Natural killer cell (primary cell): Measurements from ENCODE around the gene GSTP1. TPM values are rescaled to one million over a fixed set of nuclear protein-coding genes. Genes with fewer than 3 reads are reported as not detected.

Experiments used
- ATAC-seq, 3 donors: fragments of 150-1000 bp in 2 of 3; fragments of 200-7000 bp in 1 of 3; cut with Tn5 transposase; 1 replicate in 1 of 3; 2 replicates in 2 of 3; pipeline ENCODE4 v1.10.0; 2021; ENCODE audit warnings: mild to moderate bottlenecking in 2 of 3, moderate library complexity in 2 of 3
- DNase-seq, 2 donors: peaks; one replicate each; pipeline versions ENCODE4 v3.0.0 to v3.0.0-alpha.2; 2013 to 2021; ENCODE audit warnings: mixed read lengths in 1 of 2
- H3K27ac ChIP-seq: one replicate; pipeline ENCODE4 v1.5.1; 2013; ENCODE audit warnings: mild to moderate bottlenecking, low read length
- H3K27me3 ChIP-seq: one replicate; pipeline ENCODE4 v1.6.1; 2013; ENCODE audit warnings: low read length; ENCODE audit not compliant: control insufficient read depth, insufficient read depth
- H3K36me3 ChIP-seq: one replicate; pipeline ENCODE4 v1.6.1; 2013; ENCODE audit warnings: low read length; ENCODE audit not compliant: control insufficient read depth, insufficient read depth
- H3K4me1 ChIP-seq: one replicate; pipeline ENCODE4 v1.6.1; 2013; ENCODE audit warnings: low read length; ENCODE audit not compliant: control insufficient read depth, insufficient read depth
- H3K4me3 ChIP-seq: one replicate; pipeline ENCODE4 v1.5.1; 2013; ENCODE audit warnings: low read length
- H3K9me3 ChIP-seq: one replicate; pipeline ENCODE4 v1.6.1; 2013; ENCODE audit warnings: low read length; ENCODE audit not compliant: control insufficient read depth, insufficient read depth
- H3K27ac Mint-ChIP-seq, 2 donors: one replicate each; pipeline ENCODE4 v1.8.0; 2022; ENCODE audit warnings: mild to moderate bottlenecking in 2 of 2, mixed read lengths in 2 of 2, moderate library complexity in 1 of 2
- H3K27me3 Mint-ChIP-seq, 2 donors: one replicate each; pipeline ENCODE4 v1.8.0; 2022; ENCODE audit warnings: low read depth in 2 of 2, mixed read lengths in 2 of 2
- H3K36me3 Mint-ChIP-seq: one replicate; pipeline ENCODE4 v1.8.0; 2022; ENCODE audit warnings: mixed read lengths
- H3K4me1 Mint-ChIP-seq, 2 donors: one replicate each; pipeline ENCODE4 v1.8.0; 2022; ENCODE audit warnings: mixed read lengths in 2 of 2
- H3K4me3 Mint-ChIP-seq: one replicate; pipeline ENCODE4 v1.8.0; 2022; ENCODE audit warnings: mild to moderate bottlenecking, moderate library complexity, mixed read lengths
- H3K9me3 Mint-ChIP-seq, 2 donors: one replicate each; pipeline ENCODE4 v1.8.0; 2022; ENCODE audit warnings: mixed read lengths in 2 of 2
- CTCF ChIP-seq: fragments of 200-600 bp; IDR thresholded peaks from one replicate; pipeline ENCODE4 v1.8.0; 2022; ENCODE audit warnings: antibody characterized with exemption
- WGBS: methylation state at CpG from one replicate; pipeline ENCODE4 v1.1.7; 2013; ENCODE audit warnings: missing lambda C conversion rate; ENCODE audit not compliant: insufficient coverage; 5-methylcytosine and 5-hydroxymethylcytosine counted together
- intact Hi-C: fragments of 100-400 bp; cut with micrococcal nuclease; formaldehyde crosslinking; loops from one replicate; pipeline ENCODE4 v1.14.2; 2022
- total RNA-seq, 4 donors: library from RNA; stranded (reverse); fragments of 120-200 nt in 1 of 4; gene quantifications; one replicate each; pipeline versions ENCODE4 v1.2.3 to v1.2.4, GENCODE V29; 2013 to 2022

Gene GSTP1
- total RNA-seq, 3 donors from 2014 or later (not counting 1 experiment from before 2014, with no cell fraction given), result 172 to 218 (median 212) TPM

GRCh38 chr11:67584881-67585873, 1.6 kb downstream of the GSTP1 start:
- peak in 1 of 2 donors; percentile 42 for DNase-seq
- peaks cover 48% of the 10 kb centered on the region for H3K4me1 ChIP-seq
- intact Hi-C loops, result loop anchor here (5.0 kb wide), 1 partner anchor 72 kb away; no protein-coding TSS in a partner anchor

GRCh38 chr11:67585911-67586310, 2.3 kb downstream of the GSTP1 start:
- no peak for ATAC-seq
- Mint-ChIP-seq H3K27ac (peak overlapping the region; percentile 63 to 88), H3K9me3 (no peaks in the 10 kb centered on the region), H3K4me1 (peaks cover 33 to 55% of the 10 kb centered on the region in 2 donors), H3K27me3 (no peaks in the 10 kb centered on the region), H3K36me3 (no peaks in the 10 kb centered on the region), H3K4me3 (no peak overlapping the region)
- H3K27me3 ChIP-seq, result no peaks in the 10 kb centered on the region
- WGBS, result 92% methylated on average over 4 of the region's 4 CpGs
- H3K27ac ChIP-seq, result peak overlapping the region; percentile 13
- DNase-seq, result no peak
- intact Hi-C loops, result no loop called here
- H3K4me3 ChIP-seq, result no peak overlapping the region
- H3K9me3 ChIP-seq, result no peaks in the 10 kb centered on the region
- no peaks in the 10 kb centered on the region for H3K36me3 ChIP-seq
- H3K4me1 ChIP-seq, result peaks cover 46% of the 10 kb centered on the region
- TF ChIP-seq CTCF, result no peak

More at GRCh38 chr11:67584881-67585873, 1.6 kb downstream of the GSTP1 start:
- no peaks in the 10 kb centered on the region for H3K36me3 ChIP-seq
- no peaks in the 10 kb centered on the region for H3K9me3 ChIP-seq
- Mint-ChIP-seq H3K4me3 (peak overlapping the region; percentile 66), H3K27ac (peak overlapping the region; percentile 63 to 88), H3K4me1 (peaks cover 38 to 60% of the 10 kb centered on the region in 2 donors), H3K36me3 (no peaks in the 10 kb centered on the region), H3K27me3 (no peaks in the 10 kb centered on the region), H3K9me3 (no peaks in the 10 kb centered on the region)
- no peak for ATAC-seq
- H3K27me3 ChIP-seq, result no peaks in the 10 kb centered on the region
- H3K4me3 ChIP-seq, result no peak overlapping the region
- peak overlapping the region; percentile 80 for H3K27ac ChIP-seq
- WGBS, result 93% methylated on average over 21 of the region's 21 CpGs
- no peak for TF ChIP-seq CTCF

- no peak overlapping the region for H3K4me3 ChIP-seq
- H3K9me3 ChIP-seq, result no peaks in the 10 kb centered on the region
- H3K36me3 ChIP-seq, result no peaks in the 10 kb centered on the region
- H3K27me3 ChIP-seq, result no peaks in the 10 kb centered on the region
- no peak for ATAC-seq
- no peak for TF ChIP-seq CTCF
- H3K36me3 Mint-ChIP-seq, result no peaks in the 10 kb centered on the region
- peaks cover 46% of the 10 kb centered on the region for H3K4me1 ChIP-seq
- H3K4me3 Mint-ChIP-seq, result peak overlapping the region; percentile 35
- peak overlapping the region; percentile 63 to 88 for H3K27ac Mint-ChIP-seq
- no peak for DNase-seq
- intact Hi-C loops, result no loop called here
- peak overlapping the region; percentile 4 for H3K27ac ChIP-seq
- H3K9me3 Mint-ChIP-seq, result no peaks in the 10 kb centered on the region
- H3K27me3 Mint-ChIP-seq, result no peaks in the 10 kb centered on the region
- H3K4me1 Mint-ChIP-seq, result peaks cover 32 to 52% of the 10 kb centered on the region in 2 donors
- 68% methylated on average over 5 of the region's 5 CpGs for WGBS
Measured at GRCh38 chr11:67586568-67587250, 3.1 kb downstream of the GSTP1 start.
